ENCODE data around the gene C10orf53.

Gene C10orf53

GRCh38 chr10:49679480-49679893, at the start of gene C10orf53:
Gene C10orf53 (plus strand): TSS chr10:49679651. CDS start chr10:49679698, 47 bp downstream.
- DNase-seq (ENCODE audit: low read depth in 2 of 2, low spot score in 1 of 2), result no peak

- no peak for DNase-seq (ENCODE audit: low read depth in 2 of 2, low spot score in 1 of 2)
Observed at GRCh38 chr10:49631975-49632374, 47.5 kb upstream of the C10orf53 start.

- DNase-seq (ENCODE audit: low read depth in 2 of 2, low spot score in 1 of 2), result no peak
Observed at GRCh38 chr10:49632406-49633317, 46.8 kb upstream of the C10orf53 start.

DNA sequence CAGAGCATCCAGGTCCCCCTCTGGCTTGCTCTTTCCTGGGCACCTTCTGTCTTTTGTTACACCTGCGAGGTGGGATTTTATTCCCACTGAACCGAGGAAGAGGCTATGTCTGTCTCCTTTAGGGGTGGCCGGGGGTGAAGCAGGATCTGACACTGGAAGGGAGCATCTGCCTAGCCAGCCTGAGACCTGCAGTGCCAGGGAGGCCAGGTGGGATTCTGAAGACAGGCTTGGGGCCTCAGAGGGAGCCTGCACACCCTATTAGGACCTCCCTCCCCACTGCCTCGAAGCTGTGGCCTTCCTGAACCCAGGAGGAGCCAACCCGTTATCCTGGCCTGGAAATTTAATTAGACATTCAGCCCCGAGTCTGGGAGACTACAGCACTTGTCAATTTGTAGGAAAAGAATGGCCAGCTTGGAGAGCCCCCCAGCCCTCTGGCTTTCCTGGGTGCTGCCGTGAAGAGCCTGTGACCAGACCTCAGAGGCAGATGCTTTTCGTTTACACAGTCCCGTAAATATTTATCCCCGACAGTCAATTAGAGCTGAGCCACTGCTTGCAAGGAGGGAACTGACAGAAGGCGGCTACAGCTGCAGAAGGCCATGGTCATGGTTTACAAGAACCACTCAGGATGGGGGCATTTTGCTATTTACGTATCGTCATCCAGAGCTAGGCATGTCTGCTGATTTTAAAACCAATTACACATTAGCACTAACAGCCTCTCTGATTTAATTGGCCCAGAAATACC, 46.0 kb upstream of the C10orf53 start:
- DNase-seq (ENCODE audit: low read depth in 2 of 2, low spot score in 1 of 2), result no peak

DNA sequence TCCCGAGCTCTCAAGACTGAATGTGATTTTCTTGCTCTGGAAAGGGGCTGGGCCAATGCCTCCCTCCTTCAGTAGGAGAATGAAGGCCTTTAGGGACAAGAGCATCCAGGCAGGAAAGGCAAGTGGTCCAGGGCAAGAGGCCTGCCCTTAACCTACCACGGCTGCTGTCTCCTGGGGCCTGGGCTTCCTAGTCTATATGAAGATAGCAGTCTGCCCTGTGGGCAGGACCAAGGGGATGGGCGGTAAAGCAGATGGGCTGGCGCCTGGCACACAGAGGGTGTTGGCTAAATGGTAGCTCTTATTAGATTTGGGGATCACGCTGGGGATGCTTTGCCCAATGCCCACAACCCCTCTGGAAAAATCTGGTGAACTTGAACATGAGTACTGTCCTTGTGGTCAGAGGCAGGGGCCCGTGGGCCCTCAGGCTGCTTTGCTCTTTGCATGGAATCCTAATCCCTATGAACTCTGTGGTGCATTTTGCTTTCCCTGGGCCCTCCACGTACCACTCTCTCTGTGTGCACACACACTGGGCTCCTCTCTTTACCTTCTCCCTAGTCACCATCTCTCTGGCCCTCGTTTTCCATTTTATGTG, 45.3 kb upstream of the C10orf53 start:
- no peak for DNase-seq (ENCODE audit: low read depth in 2 of 2, low spot score in 1 of 2)

DNA sequence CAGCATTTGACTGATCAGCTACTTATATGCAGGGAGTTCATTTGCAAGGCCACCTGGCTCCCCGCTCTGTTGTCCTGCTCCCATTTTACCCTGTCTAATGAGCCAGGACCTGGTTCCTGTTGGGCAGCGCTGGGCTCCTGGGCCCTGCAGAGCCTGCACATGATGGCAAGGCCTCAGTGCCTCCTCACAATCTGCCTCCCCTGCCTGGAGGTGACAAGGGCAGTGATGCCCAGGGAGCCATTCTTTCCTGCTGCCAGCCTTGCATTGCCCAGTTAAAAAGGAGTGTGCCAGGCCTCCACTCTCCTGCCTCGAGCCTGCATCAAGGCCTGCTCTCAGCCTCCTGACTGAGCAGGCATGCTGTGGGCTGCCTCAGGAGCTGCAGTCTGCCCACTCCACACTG, 37.1 kb upstream of the C10orf53 start:
- DNase-seq (ENCODE audit: low read depth in 2 of 2, low spot score in 1 of 2), result no peak

- no peak for DNase-seq (ENCODE audit: low read depth in 2 of 2, low spot score in 1 of 2)
Observed at GRCh38 chr10:49643241-49644034, 36.0 kb upstream of the C10orf53 start.

DNA sequence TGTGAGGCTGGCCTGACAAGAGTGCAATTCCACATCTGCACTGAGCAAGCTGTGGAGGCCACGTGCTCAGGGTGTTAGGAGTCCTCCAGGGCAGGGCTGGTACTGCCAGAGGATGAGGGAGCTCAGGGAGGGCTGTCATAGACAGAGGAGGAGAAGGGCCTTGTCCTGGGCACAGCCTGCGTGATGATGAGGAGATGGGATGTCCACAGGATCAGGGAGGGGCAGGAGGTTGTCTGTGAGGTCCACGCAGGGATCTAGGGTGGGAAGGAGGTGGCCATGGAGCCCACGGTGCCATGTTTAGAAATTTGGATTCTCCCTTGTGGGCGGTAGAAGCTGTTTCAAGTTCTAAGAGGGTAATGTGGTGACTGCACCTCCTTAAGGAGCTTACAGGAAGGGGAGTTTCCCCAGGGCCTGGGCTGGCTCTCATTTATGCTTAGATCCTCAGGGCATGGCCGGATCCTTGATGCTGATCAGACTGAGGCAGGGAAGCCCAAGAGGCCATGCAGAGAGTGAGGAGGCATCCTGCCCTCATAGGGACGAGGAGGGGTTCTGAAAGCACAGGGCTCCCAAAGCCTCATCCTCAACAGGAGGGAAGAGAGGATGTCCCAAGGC, 35.3 kb upstream of the C10orf53 start:
- DNase-seq (ENCODE audit: low read depth in 2 of 2, low spot score in 1 of 2), result no peak

DNA sequence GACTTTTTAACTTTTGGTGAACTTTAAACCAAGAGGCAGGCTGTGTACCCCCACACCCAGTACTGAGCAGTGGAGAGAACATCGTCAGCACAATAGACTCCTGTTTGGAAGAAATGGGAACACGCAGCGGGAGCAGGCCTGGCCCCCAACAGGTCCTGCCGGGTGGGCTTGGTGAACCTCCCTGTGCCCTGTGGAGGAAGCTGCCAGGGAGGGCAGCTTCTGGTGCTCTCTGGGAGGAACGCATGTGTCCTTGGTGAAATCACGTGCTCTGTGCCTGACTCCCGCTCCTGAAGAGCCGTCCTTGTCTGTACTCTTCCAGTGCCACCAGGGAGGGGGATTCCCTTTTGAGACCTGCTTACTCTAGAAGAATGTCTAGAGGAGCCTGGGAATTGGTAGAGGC, 34.0 kb upstream of the C10orf53 start:
- DNase-seq (ENCODE audit: low read depth in 2 of 2, low spot score in 1 of 2), result no peak

DNA sequence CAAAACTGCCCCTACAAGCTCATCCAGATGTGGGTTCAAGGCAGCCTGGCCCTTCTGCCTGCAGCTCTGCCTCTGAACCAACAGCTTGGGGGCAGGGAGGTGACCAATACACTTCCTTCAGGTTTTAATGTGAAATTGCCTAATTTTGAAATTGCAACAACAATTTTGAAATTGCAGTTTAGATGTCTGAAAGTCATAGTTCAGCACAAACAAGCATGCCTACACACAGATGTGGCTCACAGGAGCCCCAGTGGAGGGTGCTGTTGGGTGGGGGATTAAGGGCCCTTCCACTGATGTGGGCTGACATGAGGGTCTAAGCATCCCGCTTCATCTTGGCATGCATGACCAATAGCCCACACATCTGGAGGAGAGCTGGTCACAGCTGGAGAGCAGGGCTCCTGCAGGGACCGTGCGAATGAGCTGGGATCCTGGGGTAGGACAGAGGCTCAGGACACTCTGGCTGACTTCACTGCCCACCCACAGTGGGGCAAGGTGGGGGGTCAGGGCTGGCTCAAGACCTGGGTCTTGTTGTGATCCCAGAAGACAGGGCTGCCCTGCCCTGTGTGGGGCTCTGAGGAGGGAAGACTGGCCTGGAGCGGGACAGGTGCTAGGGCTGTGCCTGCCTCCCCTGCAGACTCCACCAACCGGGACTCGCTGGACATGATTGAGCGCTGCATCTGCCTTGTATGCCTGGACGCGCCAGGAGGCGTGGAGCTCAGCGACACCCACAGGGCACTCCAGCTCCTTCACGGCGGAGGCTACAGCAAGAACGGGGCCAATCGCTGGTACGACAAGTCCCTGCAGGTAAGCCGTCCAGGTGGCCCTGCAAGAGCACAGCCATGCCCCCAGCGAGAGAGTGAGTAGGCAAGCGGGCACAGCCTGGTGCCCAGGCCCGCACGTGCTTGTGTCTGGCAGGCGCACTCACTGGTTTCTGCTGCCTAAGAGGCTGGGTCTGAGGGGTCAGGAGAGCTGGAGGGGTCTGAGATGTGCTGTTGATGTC, 33.3 kb upstream of the C10orf53 start:
- DNase-seq (ENCODE audit: low read depth in 2 of 2, low spot score in 1 of 2), result no peak

DNA sequence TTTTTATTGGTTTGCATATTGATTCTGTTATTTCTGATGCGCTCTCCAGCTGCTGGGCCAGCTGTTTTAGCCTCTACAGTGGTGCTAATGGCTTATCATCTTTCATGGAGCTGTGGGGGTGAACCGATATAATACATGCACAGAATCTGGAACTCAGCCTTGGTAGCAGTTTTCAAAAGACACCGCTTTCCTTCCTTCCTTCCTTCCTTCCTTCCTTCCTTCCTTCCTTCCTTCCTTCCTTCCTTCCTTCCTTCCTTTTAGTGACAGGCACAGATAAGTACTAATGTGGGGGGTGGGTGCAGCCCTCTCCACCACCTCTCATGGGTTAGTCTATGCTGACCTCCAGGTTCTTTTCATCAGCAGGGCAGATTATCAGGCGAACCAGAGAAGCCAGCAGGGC, 31.9 kb upstream of the C10orf53 start:
- DNase-seq (ENCODE audit: low read depth in 2 of 2, low spot score in 1 of 2), result no peak

- DNase-seq (ENCODE audit: low read depth in 2 of 2, low spot score in 1 of 2), result no peak
Observed at GRCh38 chr10:49647985-49648795, 31.3 kb upstream of the C10orf53 start.

DNA sequence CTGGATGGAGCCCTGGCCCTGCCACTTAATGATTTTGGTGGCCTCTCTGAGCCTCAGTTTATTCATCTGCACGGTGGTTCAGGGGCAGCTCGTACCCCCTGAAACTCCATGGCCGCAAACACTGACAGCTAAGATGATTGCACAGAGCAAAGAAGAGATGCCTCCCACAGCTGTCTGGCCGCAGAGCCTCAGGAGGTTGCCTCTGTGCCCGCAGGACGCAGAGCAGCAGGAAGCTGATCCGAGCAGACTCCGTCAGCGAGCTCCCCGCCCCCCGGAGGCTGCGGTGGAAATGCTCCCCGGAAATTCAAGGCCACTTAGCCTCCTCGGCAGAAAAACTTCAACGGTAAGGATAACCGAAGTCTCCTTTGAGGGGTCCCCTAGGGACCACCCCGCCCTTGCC, 30.2 kb upstream of the C10orf53 start:
- DNase-seq (ENCODE audit: low read depth in 2 of 2, low spot score in 1 of 2), result no peak

- no peak for DNase-seq (ENCODE audit: low read depth in 2 of 2, low spot score in 1 of 2)
Observed at GRCh38 chr10:49649936-49650723, 29.3 kb upstream of the C10orf53 start.

DNA sequence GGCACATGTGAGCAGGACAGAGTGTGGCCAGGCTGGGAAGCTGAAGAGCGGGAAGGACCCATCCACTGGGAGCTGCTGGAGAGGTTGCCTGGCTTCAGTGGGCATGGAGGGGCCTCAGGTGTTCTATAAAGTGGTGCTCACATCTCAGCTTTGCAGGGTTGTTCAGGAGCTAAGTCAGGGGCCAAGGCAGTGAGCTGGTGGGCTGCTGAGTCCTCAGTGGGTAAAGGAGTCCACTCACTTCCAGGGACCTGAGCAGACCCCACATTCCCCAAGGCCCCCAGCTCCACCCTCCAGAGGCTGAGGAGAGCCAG, 28.8 kb upstream of the C10orf53 start:
- no peak for DNase-seq (ENCODE audit: low read depth in 2 of 2, low spot score in 1 of 2)

GRCh38 chr10:49651039-49651835, 28.2 kb upstream of the C10orf53 start:
- DNase-seq (ENCODE audit: low read depth in 2 of 2, low spot score in 1 of 2), result no peak

- no peak for DNase-seq (ENCODE audit: low read depth in 2 of 2, low spot score in 1 of 2)
Observed at GRCh38 chr10:49651917-49652316, 27.5 kb upstream of the C10orf53 start.
